Stomach (tissue), 4 donors: ENCODE results near the gene HK3.

Experiments used
- CTCF ChIP-seq, 7 experiments: fragments of 450-650 bp in 4 of 7; fragments of 200-600 bp in 3 of 7; sonication (generic) in 3 of 7; IDR thresholded peaks; one replicate each; pipeline ENCODE4 v1.5.1; 2016 to 2019; ENCODE audit warnings: antibody characterized with exemption in 7 of 7, control low read depth in 2 of 7, mild to moderate bottlenecking in 1 of 7
- POLR2A ChIP-seq, 4 donors: fragments of 450-650 bp; IDR thresholded peaks; one replicate each; pipeline ENCODE4 v1.6.1; 2016; ENCODE audit warnings: antibody characterized with exemption in 4 of 4, control low read depth in 2 of 4, mild to moderate bottlenecking in 1 of 4, moderate library complexity in 1 of 4
- POLR2AphosphoS5 ChIP-seq, 3 donors: sonication (generic); formaldehyde crosslinking; IDR thresholded peaks; one replicate each; pipeline ENCODE4 v1.6.1; 2016; ENCODE audit warnings: antibody characterized with exemption in 3 of 3

DNA sequence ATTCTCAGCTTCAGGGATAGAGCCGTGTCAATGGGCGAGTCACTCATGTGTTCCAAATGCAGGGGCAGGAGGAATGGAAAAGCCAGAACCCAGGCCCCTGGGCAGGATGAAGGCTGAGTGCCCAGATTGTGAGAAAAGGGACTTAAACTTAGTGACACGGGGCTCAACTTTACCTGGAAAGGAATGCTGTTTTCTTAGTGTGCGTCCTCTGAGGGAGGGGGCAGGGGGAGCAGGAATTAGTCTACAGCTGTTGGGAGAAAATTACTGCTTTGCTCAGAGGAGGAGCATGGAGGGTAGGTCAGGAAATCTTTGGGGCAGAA, 14.6 kb downstream of the HK3 start:
- no peak for TF ChIP-seq POLR2A (IDR thresholded peaks at IDR 0.05)
- TF ChIP-seq CTCF (IDR thresholded peaks at IDR 0.05): no peak
- TF ChIP-seq POLR2AphosphoS5 (IDR thresholded peaks at IDR 0.05): no peak
